Fibroblast of the aortic adventitia (primary cell): ENCODE measurements around the gene ITGB7. TPM values are rescaled to one million over a fixed set of nuclear protein-coding genes. Genes with fewer than 3 reads are reported as not detected.
"Not testable (repeated sequence)": the region's sequence is repeated elsewhere in the genome, so short reads cannot be mapped to it uniquely, and the experiment has no call there.

Experiments used
- DNase-seq: peaks from one replicate; pipeline ENCODE4 v3.0.0-alpha.2; 2010; ENCODE audit warnings: low read depth
- H3K4me3 ChIP-seq: 2 replicates; pipeline ENCODE4 v1.5.1; 2011; ENCODE audit warnings: low read depth, mild to moderate bottlenecking, control low read depth, low read length, moderate library complexity
- CTCF ChIP-seq: IDR thresholded peaks from 2 replicates; pipeline ENCODE4 v1.5.1; 2011; ENCODE audit warnings: mild to moderate bottlenecking, low read length, control low read depth, inconsistent platforms; ENCODE audit not compliant: insufficient read depth
- total RNA-seq: library from RNA; depleted of rRNA; stranded (reverse); fragments of >200 nt; gene quantifications from 2 replicates; pipeline ENCODE4 v1.2.3, GENCODE V29; 2012; ENCODE audit warnings: low replicate concordance

Gene ITGB7
- total RNA-seq, 1 donor = 0.54 TPM

- peak; percentile 23 for TF ChIP-seq CTCF
- H3K4me3 ChIP-seq = no peak overlapping the region
- DNase-seq = no peak
These were observed 4.7 kb upstream of the ITGB7 start for GRCh38 chr12:53211476-53212381.

- no peak for DNase-seq
- no peak overlapping the region for H3K4me3 ChIP-seq
- TF ChIP-seq CTCF = no peak
These were observed 3.8 kb upstream of the ITGB7 start for GRCh38 chr12:53210843-53211242.

DNA sequence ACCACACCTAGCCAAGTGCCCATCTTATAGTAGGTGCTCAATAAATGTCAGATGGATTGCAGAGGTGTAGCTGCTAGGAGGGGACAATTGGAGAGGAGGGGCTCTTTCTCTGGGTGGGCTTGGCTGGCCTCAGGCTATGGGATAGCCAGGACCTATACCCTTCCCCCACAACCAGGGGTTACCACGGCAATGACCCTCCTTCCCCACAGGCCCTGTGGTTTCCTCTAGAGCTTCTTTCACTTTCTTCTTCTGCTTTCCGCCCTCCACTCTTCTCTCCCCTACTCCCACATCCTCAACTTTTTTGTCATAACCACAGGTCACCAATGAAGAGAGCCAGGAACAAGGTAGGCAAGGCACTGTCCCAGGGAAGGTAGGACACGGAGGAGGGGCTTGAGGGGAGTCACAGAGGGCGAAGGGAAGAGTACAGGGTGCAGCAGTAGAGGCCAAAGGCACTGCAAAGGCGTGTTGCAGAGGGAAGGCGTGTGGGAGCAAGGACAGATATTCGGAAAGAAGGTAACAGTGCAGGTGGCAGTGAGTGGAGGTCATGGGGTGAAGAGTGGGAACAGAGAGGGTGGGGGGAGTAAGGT is 1.9 kb upstream of the ITGB7 start:
- DNase-seq = no peak
- TF ChIP-seq CTCF = no peak

DNA sequence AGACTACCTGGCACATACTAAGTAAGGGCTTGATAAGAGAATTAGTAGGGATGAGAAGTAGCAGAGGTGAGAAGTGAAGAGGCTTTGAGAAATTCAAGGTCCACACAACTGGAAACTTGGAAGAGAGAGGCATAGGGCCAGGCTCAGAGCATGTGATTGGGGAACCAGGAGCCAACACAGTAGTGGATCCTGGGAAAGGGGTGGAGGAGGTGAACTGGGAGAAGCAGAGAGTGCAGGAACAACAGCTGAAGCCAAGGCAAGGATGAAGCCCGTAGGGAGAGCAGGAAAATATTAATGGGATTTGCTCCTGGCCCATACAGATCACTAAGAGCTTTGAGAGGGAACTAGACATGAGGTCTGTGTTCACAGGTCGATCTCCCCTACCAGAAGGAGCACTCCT is 1.4 kb upstream of the ITGB7 start:
- peak; percentile 62 for DNase-seq
- H3K4me3 ChIP-seq = no peak overlapping the region
- TF ChIP-seq CTCF = no peak

More for the DNA sequence above, 1.9 kb upstream of the ITGB7 start:
- H3K4me3 ChIP-seq = no peak overlapping the region

DNA sequence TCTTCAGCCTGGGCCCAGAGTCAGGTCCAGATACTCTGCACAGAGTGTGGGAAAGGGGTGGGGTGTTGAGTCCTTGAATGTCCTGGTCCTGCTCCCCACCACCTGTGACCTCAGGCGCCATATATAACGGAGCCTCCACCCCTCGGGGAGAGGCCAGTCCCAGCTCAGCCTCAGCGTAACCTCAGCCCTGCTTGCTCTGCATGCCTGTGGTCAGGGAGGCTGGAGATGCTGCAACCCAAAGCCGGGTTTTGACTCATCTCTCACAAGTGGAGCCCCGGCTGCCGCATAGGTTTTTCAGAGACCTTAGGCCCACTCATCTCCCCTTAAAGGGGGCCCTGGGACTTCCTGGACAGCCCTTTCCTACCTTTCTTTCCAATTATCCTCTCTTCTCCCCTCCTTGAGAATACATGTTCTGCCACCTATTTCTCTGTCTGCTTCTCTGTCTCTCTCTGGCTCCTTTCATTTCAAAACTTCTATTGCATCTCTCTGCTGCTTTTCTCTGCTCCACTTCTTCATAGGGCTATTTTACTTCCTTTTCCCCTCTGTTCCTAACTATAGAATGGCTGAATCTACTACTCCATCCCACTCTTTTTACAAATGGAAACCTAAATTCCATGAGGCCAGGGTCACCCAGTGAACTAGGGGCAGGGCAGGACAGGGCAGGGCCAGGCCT is 1.2 kb downstream of the ITGB7 start:
- H3K4me3 ChIP-seq = no peak overlapping the region
- TF ChIP-seq CTCF = no peak
- DNase-seq = peak; percentile 84

DNA sequence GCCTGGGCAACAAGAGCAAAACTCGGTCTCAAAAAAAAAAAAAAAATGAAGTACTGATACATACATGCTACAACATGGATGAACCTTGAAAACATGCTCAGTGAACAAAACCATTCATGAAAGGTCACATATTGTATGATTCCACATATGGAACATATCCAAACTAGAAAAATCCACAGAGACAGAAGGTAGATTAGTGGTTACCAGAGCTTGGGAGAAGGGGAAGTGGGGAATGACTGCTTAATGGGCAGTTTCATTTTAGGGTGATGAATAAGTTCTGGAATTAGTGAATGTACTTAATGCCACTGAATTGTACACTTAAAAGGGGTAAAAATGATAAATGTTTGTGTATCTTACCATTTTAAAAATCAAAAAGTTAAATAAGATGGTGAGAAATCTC is 2.7 kb downstream of the ITGB7 start:
- no peak for TF ChIP-seq CTCF
- H3K4me3 ChIP-seq = no peak overlapping the region
- no peak for DNase-seq

DNA sequence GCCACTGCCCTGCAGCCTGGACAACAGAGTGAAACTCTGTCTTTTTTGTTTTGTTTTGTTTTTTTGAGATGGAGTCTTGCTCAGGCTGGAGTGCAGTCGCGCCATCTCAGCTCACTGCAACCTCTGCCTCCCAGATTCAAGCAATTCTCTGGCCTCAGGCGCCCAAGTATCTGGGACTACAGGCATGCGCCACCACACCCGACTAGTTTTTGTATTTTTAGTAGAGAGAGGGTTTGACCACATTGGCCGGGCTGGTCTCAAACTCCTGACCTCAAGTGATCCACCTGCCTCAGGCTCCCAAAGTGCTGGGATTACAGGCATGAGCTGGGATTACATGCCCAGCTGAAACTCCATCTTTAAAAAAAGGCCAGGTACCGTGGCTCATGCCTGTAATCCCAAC is 4.7 kb downstream of the ITGB7 start:
- not testable (repeated sequence) for H3K4me3 ChIP-seq

More for the DNA sequence above, 4.7 kb downstream of the ITGB7 start:
- not testable (repeated sequence) for DNase-seq
